ENCODE measurements around the gene THSD7A. TPM values are rescaled to one million over a fixed set of nuclear protein-coding genes. Genes with fewer than 3 reads are reported as not detected.

Gene THSD7A
- total RNA-seq, 1 experiment from 2014 or later: 0.64 TPM

- intact Hi-C loops (cut with micrococcal nuclease; ENCODE audit: unreplicated experiment): no loop called here
- no peak overlapping the region for H3K27ac ChIP-seq (ENCODE audit: low read depth, low read length, poor library complexity, severe bottlenecking)
- DNase-seq (ENCODE audit: low spot score): no peak
Measured at GRCh38 chr7:11584406-11585031, 247.5 kb downstream of the THSD7A start.

GRCh38 chr7:11579141-11579540, 252.9 kb downstream of the THSD7A start:
- ChIA-PET CTCF (no interaction called here), POLR2A (ENCODE audit: low non-redundant PET) (no interaction called here)
- Histone ChIP-seq H3K27me3 (replicated peaks; ENCODE audit: insufficient read depth, low read depth, low read length, poor library complexity) (no peaks in the 10 kb centered on the region), H3K4me1 (ENCODE audit: insufficient read depth, low read length, poor library complexity, severe bottlenecking) (peaks cover 14% of the 10 kb centered on the region), H3K9me3 (ENCODE audit: low read depth, low read length, poor library complexity, severe bottlenecking) (no peaks in the 10 kb centered on the region), H3K27ac (ENCODE audit: low read depth, low read length, poor library complexity, severe bottlenecking) (no peak overlapping the region), H3K36me3 (ENCODE audit: insufficient read depth, low read length, poor library complexity, severe bottlenecking) (no peaks in the 10 kb centered on the region), H3K4me3 (ENCODE audit: low read depth, low read length, poor library complexity, severe bottlenecking) (no peak overlapping the region)
- no TSS peak for BruUV-seq (replicated peaks)
- intact Hi-C loops (cut with micrococcal nuclease; ENCODE audit: unreplicated experiment): no loop called here
- peak; percentile 9 for DNase-seq (ENCODE audit: low spot score)
- TF ChIP-seq CTCF (conservative IDR thresholded peaks at IDR 0.05; ENCODE audit: low read depth, low read length): no peak

More at GRCh38 chr7:11584406-11585031, 247.5 kb downstream of the THSD7A start:
- BruUV-seq (replicated peaks): no TSS peak
- no peaks in the 10 kb centered on the region for H3K36me3 ChIP-seq (ENCODE audit: insufficient read depth, low read length, poor library complexity, severe bottlenecking)
- H3K4me1 ChIP-seq (ENCODE audit: insufficient read depth, low read length, poor library complexity, severe bottlenecking): no peaks in the 10 kb centered on the region
- H3K9me3 ChIP-seq (ENCODE audit: low read depth, low read length, poor library complexity, severe bottlenecking): no peaks in the 10 kb centered on the region
- TF ChIP-seq CTCF (conservative IDR thresholded peaks at IDR 0.05; ENCODE audit: low read depth, low read length) (no peak), EZH2 (IDR thresholded peaks at IDR 0.05; ENCODE audit: borderline replicate concordance, low read depth, low read length, poor library complexity, severe bottlenecking) (no peak)
- ChIA-PET POLR2A (ENCODE audit: low non-redundant PET) (no interaction called here), CTCF (no interaction called here)
- H3K27me3 ChIP-seq (replicated peaks; ENCODE audit: insufficient read depth, low read depth, low read length, poor library complexity): no peaks in the 10 kb centered on the region
- H3K4me3 ChIP-seq (ENCODE audit: low read depth, low read length, poor library complexity, severe bottlenecking): no peak overlapping the region

- Histone ChIP-seq H3K9me3 (ENCODE audit: low read depth, low read length, poor library complexity, severe bottlenecking) (no peaks in the 10 kb centered on the region), H3K36me3 (ENCODE audit: insufficient read depth, low read length, poor library complexity, severe bottlenecking) (no peaks in the 10 kb centered on the region), H3K4me3 (ENCODE audit: low read depth, low read length, poor library complexity, severe bottlenecking) (no peak overlapping the region), H3K4me1 (ENCODE audit: insufficient read depth, low read length, poor library complexity, severe bottlenecking) (peaks cover 14% of the 10 kb centered on the region), H3K27me3 (replicated peaks; ENCODE audit: insufficient read depth, low read depth, low read length, poor library complexity) (no peaks in the 10 kb centered on the region), H3K27ac (ENCODE audit: low read depth, low read length, poor library complexity, severe bottlenecking) (no peak overlapping the region)
- BruUV-seq (replicated peaks): no TSS peak
- POLR2A ChIA-PET (ENCODE audit: low non-redundant PET): no interaction called here
- CTCF ChIA-PET: no interaction called here
- no peak for DNase-seq (ENCODE audit: low spot score)
- intact Hi-C loops (cut with micrococcal nuclease; ENCODE audit: unreplicated experiment): no loop called here
- no peak for TF ChIP-seq CTCF (conservative IDR thresholded peaks at IDR 0.05; ENCODE audit: low read depth, low read length)
- no peak for TF ChIP-seq EZH2 (IDR thresholded peaks at IDR 0.05; ENCODE audit: borderline replicate concordance, low read depth, low read length, poor library complexity, severe bottlenecking)
Measured at GRCh38 chr7:11576310-11576709, 255.7 kb downstream of the THSD7A start.
